Loucy (cell line): ENCODE measurements around the gene EXOSC10.
A peak's percentile ranks its signal among the peaks of the same experiment; 100 is the strongest.

ENCODE experiments used
- H2AFZ ChIP-seq: fragments of 200-600 bp; sonication (generic); 2 replicates; pipeline ENCODE4 v1.6.0; 2016; ENCODE audit warnings: antibody characterized with exemption, mild to moderate bottlenecking, low read length, moderate library complexity
- H3F3A ChIP-seq: fragments of 200-600 bp; 2 replicates; pipeline ENCODE4 v1.6.0; 2016; ENCODE audit warnings: antibody characterized with exemption, low read depth, mild to moderate bottlenecking
- H3K27me3 ChIP-seq: fragments of 200-600 bp; sonication (generic); 2 replicates; pipeline ENCODE4 v1.6.1; 2014; ENCODE audit warnings: low read length, mild to moderate bottlenecking; ENCODE audit not compliant: insufficient read depth, poor library complexity, severe bottlenecking
- H3K36me3 ChIP-seq: fragments of 200-600 bp; sonication (generic); 2 replicates; pipeline ENCODE4 v1.6.1; 2016; ENCODE audit warnings: low read length; ENCODE audit not compliant: insufficient read depth
- H3K4me1 ChIP-seq: fragments of 200-600 bp; sonication (generic); 2 replicates; pipeline ENCODE4 v1.5.1; 2014; ENCODE audit warnings: low read length, mild to moderate bottlenecking; ENCODE audit not compliant: insufficient read depth, poor library complexity, severe bottlenecking
- H3K4me2 ChIP-seq: fragments of 200-600 bp; sonication (generic); 2 replicates; pipeline ENCODE4 v1.6.0; 2014; ENCODE audit warnings: antibody characterized with exemption, low read length, low read depth, mild to moderate bottlenecking; ENCODE audit not compliant: poor library complexity, severe bottlenecking
- H3K4me3 ChIP-seq: fragments of 200-600 bp; sonication (generic); 2 replicates; pipeline ENCODE4 v1.5.1; 2014; ENCODE audit warnings: low read length, mild to moderate bottlenecking, mixed read lengths; ENCODE audit not compliant: poor library complexity, severe bottlenecking
- H3K79me2 ChIP-seq: fragments of 200-600 bp; sonication (generic); 2 replicates; pipeline ENCODE4 v1.6.1; 2014; ENCODE audit warnings: low read length; ENCODE audit not compliant: insufficient read depth
- H3K9ac ChIP-seq: fragments of 200-600 bp; sonication (generic); 2 replicates; pipeline ENCODE4 v1.6.0; 2014; ENCODE audit warnings: mild to moderate bottlenecking, low read depth, low read length, moderate library complexity; ENCODE audit not compliant: poor library complexity, severe bottlenecking
- H3K9me2 ChIP-seq: fragments of 200-600 bp; sonication (generic); replicated peaks from 2 replicates; pipeline ENCODE4 v1.6.1; 2016; ENCODE audit warnings: low read depth, low read length, mixed read lengths
- H3K9me3 ChIP-seq: fragments of 200-600 bp; sonication (generic); 2 replicates; pipeline ENCODE4 v1.6.1; 2014; ENCODE audit warnings: mild to moderate bottlenecking, antibody characterized with exemption, low read length, low read depth; ENCODE audit not compliant: insufficient read depth
- H4K20me1 ChIP-seq: fragments of 200-600 bp; sonication (generic); 2 replicates; pipeline ENCODE4 v1.6.0; 2014; ENCODE audit warnings: antibody characterized with exemption, low read length, mild to moderate bottlenecking; ENCODE audit not compliant: insufficient read depth, poor library complexity, severe bottlenecking
- CTCF ChIP-seq: fragments of 200-600 bp; sonication (generic); conservative IDR thresholded peaks from 2 replicates; pipeline ENCODE4 v1.5.1; 2014; ENCODE audit warnings: mild to moderate bottlenecking, antibody characterized with exemption, low read length
- EZH2phosphoT487 ChIP-seq: fragments of 200-600 bp; IDR thresholded peaks from 2 replicates; pipeline ENCODE4 v1.6.1; 2018; ENCODE audit warnings: antibody characterized with exemption, mild to moderate bottlenecking, moderate library complexity, borderline replicate concordance

The EXOSC10 gene

GRCh38 chr1:11071463-11072215 is 28.0 kb downstream of the EXOSC10 start:
- no peaks in the 10 kb centered on the region for H3K9me3 ChIP-seq
- no peak overlapping the region for H3K9ac ChIP-seq
- no peaks in the 10 kb centered on the region for H3K79me2 ChIP-seq
- H3K27me3 ChIP-seq = no peaks in the 10 kb centered on the region
- 0 out of 2 replicates have a peak, but pooled peaks cover 2% of the 10 kb centered on the region for H3F3A ChIP-seq
- H3K36me3 ChIP-seq = peaks cover 78% of the 10 kb centered on the region; the same call in 1 of the 2 replicates
- no peak overlapping the region for H3K4me3 ChIP-seq
- no peak for TF ChIP-seq CTCF
- no peak for TF ChIP-seq EZH2phosphoT487
- no peaks in the 10 kb centered on the region for H4K20me1 ChIP-seq
- H3K4me2 ChIP-seq = no peak overlapping the region
- peaks cover 20% of the 10 kb centered on the region for H3K4me1 ChIP-seq
- no peak overlapping the region for H2AFZ ChIP-seq
- H3K9me2 ChIP-seq = no peaks in the 10 kb centered on the region

- Histone ChIP-seq H3K36me3 (peaks cover 76% of the 10 kb centered on the region; the same call in 1 of the 2 replicates), H3K9me2 (no peaks in the 10 kb centered on the region), H3K9me3 (no peaks in the 10 kb centered on the region), H3K9ac (no peak overlapping the region), H3K27me3 (no peaks in the 10 kb centered on the region), H3F3A (0 out of 2 replicates have a peak, but pooled peaks cover 2% of the 10 kb centered on the region), H3K4me3 (no peak overlapping the region), H3K4me2 (no peak overlapping the region), H3K4me1 (peaks cover 20% of the 10 kb centered on the region), H4K20me1 (no peaks in the 10 kb centered on the region), H2AFZ (no peak overlapping the region), H3K79me2 (no peaks in the 10 kb centered on the region)
- no peak for TF ChIP-seq EZH2phosphoT487
Measured at GRCh38 chr1:11070876-11071275, 28.8 kb downstream of the EXOSC10 start.

GRCh38 chr1:11068600-11069473 is 30.8 kb downstream of the EXOSC10 start:
- TF ChIP-seq CTCF (no peak), EZH2phosphoT487 (no peak)
- H3F3A ChIP-seq = 0 out of 2 replicates have a peak, but pooled peaks cover 2% of the 10 kb centered on the region
- H3K4me3 ChIP-seq = peak overlapping the region; percentile 60
- H3K4me2 ChIP-seq = peak overlapping the region; percentile 88
- peak overlapping the region; percentile 65 for H3K9ac ChIP-seq
- H3K27me3 ChIP-seq = no peaks in the 10 kb centered on the region
- H3K4me1 ChIP-seq = peaks cover 20% of the 10 kb centered on the region
- H2AFZ ChIP-seq = no peak overlapping the region
- H3K9me2 ChIP-seq = no peaks in the 10 kb centered on the region
- H3K9me3 ChIP-seq = no peaks in the 10 kb centered on the region
- H4K20me1 ChIP-seq = no peaks in the 10 kb centered on the region
- peaks cover 73% of the 10 kb centered on the region; the same call in 1 of the 2 replicates for H3K36me3 ChIP-seq
- no peaks in the 10 kb centered on the region for H3K79me2 ChIP-seq
